GM18517 (cell line): ENCODE results near the gene PRAMEF26.
"Not testable (repeated sequence)": the region's sequence is repeated elsewhere in the genome, so short reads cannot be mapped to it uniquely, and the experiment has no call there.

Experiments used
- ATAC-seq: cut with Tn5 transposase; IDR thresholded peaks from one replicate; pipeline ENCODE4 v1.9.1; 2021; ENCODE audit warnings: mild to moderate bottlenecking, moderate library complexity; ENCODE audit not compliant: unreplicated experiment

Gene PRAMEF26

GRCh38 chr1:13155909-13156308, at the start of gene PRAMEF26:
Gene PRAMEF26, minus strand, starts transcription at chr1:13156009. Its CDS starts 2,914 bp downstream, at chr1:13153095.
- ATAC-seq, result not testable (repeated sequence)

DNA sequence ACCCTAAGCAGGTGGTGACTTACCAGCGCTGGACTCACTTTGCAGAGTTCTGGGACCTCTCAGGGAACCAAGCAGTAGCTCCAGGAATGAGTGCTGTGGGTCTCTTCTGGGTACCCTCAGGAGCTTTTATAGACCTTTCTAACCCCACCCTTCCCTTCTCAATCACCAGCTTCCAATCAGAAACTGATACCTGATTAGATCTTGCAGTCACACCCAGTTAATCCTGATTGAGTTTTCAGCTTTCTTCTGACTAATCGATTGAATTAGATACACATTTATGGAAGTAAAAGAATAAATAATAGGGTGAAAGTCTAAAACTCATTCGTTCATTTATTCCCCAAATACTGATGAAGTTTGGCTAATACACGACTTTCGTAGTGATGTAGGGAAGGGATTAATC, 45.5 kb upstream of the PRAMEF26 start, which contains the start of gene PRAMEF13:
Gene PRAMEF13 (minus strand): TSS at position 101 of the 400 bp plus-strand sequence. CDS start 1,820 bp downstream, outside the sequence.
- not testable (repeated sequence) for ATAC-seq

DNA sequence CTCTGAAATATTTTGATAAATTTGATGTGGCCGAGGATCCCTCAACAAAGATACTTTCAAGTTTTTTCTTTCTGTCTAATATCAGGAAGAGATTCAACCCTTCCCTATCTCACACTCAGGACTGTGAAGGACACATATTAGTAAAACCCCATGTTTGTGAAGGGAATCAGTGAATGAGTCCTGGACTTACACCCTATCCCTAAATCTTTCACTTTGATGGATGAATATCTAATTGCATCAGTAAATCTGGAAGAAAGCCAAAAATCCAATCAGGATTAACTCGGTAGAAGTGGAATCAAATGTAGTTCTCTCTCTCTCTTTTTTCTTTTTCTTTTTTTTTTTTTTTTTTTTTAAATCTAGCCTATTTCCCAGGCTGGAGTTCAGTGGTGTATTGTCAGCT, 15.7 kb upstream of the PRAMEF26 start, which contains the start of gene PRAMEF9:
Gene PRAMEF9 (plus strand): TSS at position 301 of the 400 bp plus-strand sequence. CDS start 3,433 bp downstream, outside the sequence.
- not testable (repeated sequence) for ATAC-seq

GRCh38 chr1:13165531-13165930, 9.7 kb upstream of the PRAMEF26 start, which contains the start of gene HNRNPCL4:
Gene HNRNPCL4, minus strand, starts transcription at chr1:13165631. Its CDS starts 164 bp downstream, at chr1:13165467.
- not testable (repeated sequence) for ATAC-seq

- not testable (repeated sequence) for ATAC-seq
Measured at GRCh38 chr1:13116754-13117153, 39.1 kb downstream of the PRAMEF26 start, which contains the start of gene HNRNPCL2. Gene HNRNPCL2, minus strand, starts transcription at chr1:13116854. Its CDS starts 454 bp downstream, at chr1:13116400.
